Uterus (tissue), 2 donors: ENCODE results near the gene TMEM51.

Source experiments
- POLR2A ChIP-seq, 2 donors: fragments of 450-650 bp; IDR thresholded peaks; one replicate each; pipeline ENCODE4 v1.6.1; 2016; ENCODE audit warnings: antibody characterized with exemption in 2 of 2, mild to moderate bottlenecking in 1 of 2, moderate library complexity in 1 of 2
- TF ChIP-seq, protein P1 (sequence below), 4 experiments: fragments of 200-600 bp in 2 of 4; fragments of 450-650 bp in 2 of 4; sonication (generic) in 2 of 4; IDR thresholded peaks; one replicate each; pipeline ENCODE4 v1.5.1; 2016 to 2019; ENCODE audit warnings: antibody characterized with exemption in 4 of 4, mild to moderate bottlenecking in 2 of 4, moderate library complexity in 1 of 4

DNA sequence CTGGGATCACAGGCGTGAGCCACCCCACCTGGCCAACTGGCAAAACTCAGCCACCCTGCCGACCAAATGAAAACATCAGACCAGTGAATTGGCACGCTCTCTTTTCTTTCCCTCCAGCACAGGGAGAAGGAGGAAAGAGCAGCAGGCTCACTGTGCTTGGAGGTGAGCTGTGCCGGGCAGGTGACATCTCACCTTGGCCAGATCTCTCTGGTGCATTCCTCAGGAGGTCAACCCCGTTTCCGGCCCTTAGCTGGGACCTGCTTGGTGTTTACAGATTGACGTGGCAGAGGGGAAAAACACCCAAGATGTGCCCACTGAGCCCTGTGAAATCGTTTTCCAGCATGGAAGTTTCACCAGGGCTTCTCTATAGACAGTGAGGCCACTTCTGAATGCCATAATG lies 45.1 kb downstream of the TMEM51 start:
- TF ChIP-seq, protein P1, sequence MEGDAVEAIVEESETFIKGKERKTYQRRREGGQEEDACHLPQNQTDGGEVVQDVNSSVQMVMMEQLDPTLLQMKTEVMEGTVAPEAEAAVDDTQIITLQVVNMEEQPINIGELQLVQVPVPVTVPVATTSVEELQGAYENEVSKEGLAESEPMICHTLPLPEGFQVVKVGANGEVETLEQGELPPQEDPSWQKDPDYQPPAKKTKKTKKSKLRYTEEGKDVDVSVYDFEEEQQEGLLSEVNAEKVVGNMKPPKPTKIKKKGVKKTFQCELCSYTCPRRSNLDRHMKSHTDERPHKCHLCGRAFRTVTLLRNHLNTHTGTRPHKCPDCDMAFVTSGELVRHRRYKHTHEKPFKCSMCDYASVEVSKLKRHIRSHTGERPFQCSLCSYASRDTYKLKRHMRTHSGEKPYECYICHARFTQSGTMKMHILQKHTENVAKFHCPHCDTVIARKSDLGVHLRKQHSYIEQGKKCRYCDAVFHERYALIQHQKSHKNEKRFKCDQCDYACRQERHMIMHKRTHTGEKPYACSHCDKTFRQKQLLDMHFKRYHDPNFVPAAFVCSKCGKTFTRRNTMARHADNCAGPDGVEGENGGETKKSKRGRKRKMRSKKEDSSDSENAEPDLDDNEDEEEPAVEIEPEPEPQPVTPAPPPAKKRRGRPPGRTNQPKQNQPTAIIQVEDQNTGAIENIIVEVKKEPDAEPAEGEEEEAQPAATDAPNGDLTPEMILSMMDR (IDR thresholded peaks at IDR 0.05) = no peak
- no peak for TF ChIP-seq POLR2A (IDR thresholded peaks at IDR 0.05)
